ENCODE data around the gene BCL2L13. TPM values are rescaled to one million over a fixed set of nuclear protein-coding genes. Genes with fewer than 3 reads are reported as not detected.

Gene BCL2L13
- total and polyA plus RNA-seq, 4 experiments from 2014 or later = 28.3 to 39.2 (median 32.8) TPM

DNA sequence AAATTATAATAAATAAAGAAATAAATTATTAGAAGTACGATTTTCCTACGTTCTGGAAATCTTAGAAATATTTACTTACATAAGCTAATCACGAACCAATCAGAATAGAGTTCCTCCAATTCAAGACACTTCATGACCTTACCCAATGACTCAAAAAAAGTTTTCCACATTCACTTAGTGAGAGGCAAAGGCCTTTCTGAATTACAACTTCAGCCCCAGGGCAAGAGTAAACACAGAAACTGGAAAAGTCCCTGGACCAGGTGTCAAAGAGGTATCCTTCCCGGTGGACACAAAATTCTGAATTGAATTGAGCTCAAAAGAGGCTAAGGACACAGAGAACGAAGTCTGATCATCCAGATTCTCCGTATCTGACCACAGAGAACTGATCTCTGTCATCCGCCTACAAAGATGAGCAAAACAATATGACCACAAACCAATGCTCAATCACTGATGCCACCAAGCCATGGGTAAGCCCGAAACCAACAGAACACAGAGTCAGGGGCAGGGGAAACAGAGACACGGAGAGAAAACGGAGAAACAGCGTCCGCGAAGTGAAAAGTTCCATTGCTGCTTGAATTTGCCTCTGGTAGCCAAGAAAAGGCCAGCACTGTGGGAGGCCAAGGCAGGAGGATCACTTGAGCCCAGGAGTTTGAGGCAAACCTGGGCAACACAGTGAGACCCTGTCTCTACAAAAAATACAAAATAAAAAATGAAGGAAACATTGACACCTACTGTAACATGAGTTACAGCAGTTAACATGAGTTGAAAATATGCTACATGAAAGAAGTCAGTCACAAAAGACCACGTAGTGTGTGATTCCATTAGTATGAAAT is 128.9 kb downstream of the BCL2L13 start:
- ChIA-PET CTCF (ENCODE audit: partially characterized antibody) (interaction anchor here (1.2 to 3.1 kb wide), 8 partner anchors 11 to 24 kb away, joined by 3 to 17 read pairs (median 7); no protein-coding TSS in a partner anchor), POLR2A (ENCODE audit: partially characterized antibody) (interaction anchor here (0.6 to 2.0 kb wide), 7 partner anchors 10 to 310 kb away, joined by 3 to 9 read pairs (median 4); partner anchors contain the start of gene PEX26)
- no peaks in the 10 kb centered on the region for H3K9me3 ChIP-seq (ENCODE audit: control insufficient read depth in 1 of 2, low read length in 2 of 2)
- no peaks in the 10 kb centered on the region for H3K27me3 ChIP-seq (ENCODE audit: insufficient read depth, low read length)
- no peaks in the 10 kb centered on the region for H3K27me3 Mint-ChIP-seq
- peak overlapping the region; percentile 42 for H3K27ac ChIP-seq (ENCODE audit: low read depth, low read length)
- peaks cover 36% of the 10 kb centered on the region for H3K4me1 ChIP-seq (ENCODE audit: insufficient read depth, low read length)
- H3K4me3 Mint-ChIP-seq = peak overlapping the region; percentile 65 to 91 (median 78)
- peak overlapping the region; percentile 69 to 97 (median 91) for H3K27ac Mint-ChIP-seq
- H3K36me3 ChIP-seq (ENCODE audit: insufficient read depth, low read length) = no peaks in the 10 kb centered on the region
- no peak overlapping the region for H3K4me3 ChIP-seq (ENCODE audit: low read length in 2 of 2)
- DNase-seq = peak; percentile 66 to 75 (median 67)
- H3K9me3 Mint-ChIP-seq = no peaks in the 10 kb centered on the region
- peaks cover 0 to 3% of the 10 kb centered on the region in 2 donors for H3K36me3 Mint-ChIP-seq
- intact Hi-C loops (cut with micrococcal nuclease) = loop anchor here (1.0 kb wide), 1 partner anchor 10 kb away; no protein-coding TSS in a partner anchor
- H3K4me1 Mint-ChIP-seq = peaks cover 30 to 71% (median 46%) of the 10 kb centered on the region in 4 donors

GRCh38 chr22:17769013-17769715 is 130.6 kb downstream of the BCL2L13 start:
- Mint-ChIP-seq H3K9me3 (no peaks in the 10 kb centered on the region), H3K27me3 (no peaks in the 10 kb centered on the region), H3K4me1 (peaks cover 36 to 80% (median 53%) of the 10 kb centered on the region in 4 donors), H3K4me3 (peak overlapping the region in 1 of 8 donors; percentile 20), H3K27ac (peak overlapping the region in 3 of 7 donors; percentile 22 to 69 (median 23)), H3K36me3 (peaks cover 0 to 5% of the 10 kb centered on the region in 2 donors)
- peaks cover 46% of the 10 kb centered on the region for H3K4me1 ChIP-seq (ENCODE audit: insufficient read depth, low read length)
- intact Hi-C loops (cut with micrococcal nuclease) = no loop called here
- ChIA-PET CTCF (ENCODE audit: partially characterized antibody) (interaction anchor here (1.4 to 6.8 kb wide), 3 partner anchors 15 to 17 kb away, joined by 3 to 58 read pairs (median 17); no protein-coding TSS in a partner anchor), POLR2A (ENCODE audit: partially characterized antibody) (interaction anchor here (1.9 kb wide), 1 partner anchor 11 kb away, joined by 13 read pairs; no protein-coding TSS in a partner anchor)
- no peaks in the 10 kb centered on the region for H3K9me3 ChIP-seq (ENCODE audit: control insufficient read depth in 1 of 2, low read length in 2 of 2)
- no peak overlapping the region for H3K4me3 ChIP-seq (ENCODE audit: low read length in 2 of 2)
- no peak overlapping the region for H3K27ac ChIP-seq (ENCODE audit: low read depth, low read length)
- H3K36me3 ChIP-seq (ENCODE audit: insufficient read depth, low read length) = no peaks in the 10 kb centered on the region
- DNase-seq = no peak
- H3K27me3 ChIP-seq (ENCODE audit: insufficient read depth, low read length) = no peaks in the 10 kb centered on the region

GRCh38 chr22:17769716-17770082 is 131.1 kb downstream of the BCL2L13 start:
- ChIA-PET CTCF (ENCODE audit: partially characterized antibody) (interaction anchor here (1.1 to 6.8 kb wide), 2 partner anchors 16 to 28 kb away, joined by 4 to 58 read pairs; no protein-coding TSS in a partner anchor), POLR2A (ENCODE audit: partially characterized antibody) (interaction anchor here (1.9 kb wide), 1 partner anchor 10 kb away, joined by 13 read pairs; no protein-coding TSS in a partner anchor)
- H3K36me3 ChIP-seq (ENCODE audit: insufficient read depth, low read length) = no peaks in the 10 kb centered on the region
- DNase-seq = no peak
- H3K4me1 ChIP-seq (ENCODE audit: insufficient read depth, low read length) = peaks cover 48% of the 10 kb centered on the region
- Mint-ChIP-seq H3K27me3 (no peaks in the 10 kb centered on the region), H3K4me3 (peak overlapping the region in 1 of 8 donors; percentile 25), H3K27ac (peak overlapping the region in 5 of 7 donors; percentile 22 to 72 (median 48)), H3K36me3 (peaks cover 0 to 5% of the 10 kb centered on the region in 2 donors), H3K9me3 (no peaks in the 10 kb centered on the region), H3K4me1 (peaks cover 31 to 76% (median 49%) of the 10 kb centered on the region in 4 donors)
- intact Hi-C loops (cut with micrococcal nuclease) = no loop called here
- no peaks in the 10 kb centered on the region for H3K9me3 ChIP-seq (ENCODE audit: control insufficient read depth in 1 of 2, low read length in 2 of 2)
- no peaks in the 10 kb centered on the region for H3K27me3 ChIP-seq (ENCODE audit: insufficient read depth, low read length)
- no peak overlapping the region for H3K4me3 ChIP-seq (ENCODE audit: low read length in 2 of 2)
- H3K27ac ChIP-seq (ENCODE audit: low read depth, low read length) = no peak overlapping the region

DNA sequence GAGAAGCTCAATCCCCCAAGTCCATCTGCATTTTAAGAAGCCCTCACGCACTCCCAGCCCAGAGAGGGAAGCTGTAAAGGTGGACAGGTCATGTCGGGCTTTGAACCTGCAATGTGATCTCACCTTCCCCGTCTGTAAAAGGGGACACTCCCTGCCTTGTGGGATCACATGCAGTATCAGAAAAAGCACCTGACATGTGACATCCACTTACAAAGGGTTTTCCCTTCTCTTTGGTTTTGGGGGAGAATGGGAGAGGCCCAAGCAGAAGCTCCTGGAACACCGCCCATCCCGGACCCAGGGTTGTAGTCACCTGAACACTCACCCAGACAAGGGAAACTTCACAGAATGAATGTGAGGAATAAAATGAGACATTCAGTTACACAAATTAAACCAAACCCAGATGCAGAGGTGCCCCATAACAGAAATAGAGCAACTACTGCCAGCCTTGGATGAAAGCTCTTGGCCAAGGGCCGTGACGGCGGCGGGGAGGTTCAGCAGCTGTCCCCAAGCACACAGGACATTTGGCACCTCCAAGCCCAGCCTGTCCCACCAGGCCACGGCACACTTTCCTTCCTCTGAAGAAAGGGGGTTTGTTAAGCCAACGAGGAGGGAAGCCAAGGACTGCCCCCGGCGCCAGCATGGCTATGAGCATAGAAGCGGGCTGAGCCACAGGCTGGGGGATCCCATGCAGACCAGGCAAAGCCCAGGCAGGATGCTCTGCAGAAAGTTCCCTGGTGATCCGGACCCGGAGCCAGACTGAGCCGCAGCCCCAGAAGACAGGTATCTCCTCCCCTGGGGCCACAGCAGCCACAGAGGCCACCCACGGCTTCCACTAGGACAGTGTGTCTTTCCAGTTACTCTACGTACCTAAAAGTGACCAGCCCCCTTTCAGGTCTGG is 131.9 kb downstream of the BCL2L13 start:
- H3K27ac Mint-ChIP-seq = peak overlapping the region; percentile 48 to 80 (median 71)
- Histone ChIP-seq H3K4me3 (ENCODE audit: low read length in 2 of 2) (no peak overlapping the region), H3K4me1 (ENCODE audit: insufficient read depth, low read length) (peaks cover 55% of the 10 kb centered on the region), H3K9me3 (ENCODE audit: control insufficient read depth in 1 of 2, low read length in 2 of 2) (no peaks in the 10 kb centered on the region), H3K27me3 (ENCODE audit: insufficient read depth, low read length) (no peaks in the 10 kb centered on the region), H3K36me3 (ENCODE audit: insufficient read depth, low read length) (no peaks in the 10 kb centered on the region), H3K27ac (ENCODE audit: low read depth, low read length) (no peak overlapping the region)
- H3K27me3 Mint-ChIP-seq = no peaks in the 10 kb centered on the region
- ChIA-PET CTCF (ENCODE audit: partially characterized antibody) (interaction anchor here (1.1 to 6.8 kb wide), 2 partner anchors 15 to 29 kb away, joined by 4 to 58 read pairs; no protein-coding TSS in a partner anchor), POLR2A (ENCODE audit: partially characterized antibody) (interaction anchor here (0.6 to 1.9 kb wide), 2 partner anchors 10 to 636 kb away, joined by 3 to 13 read pairs; no protein-coding TSS in a partner anchor)
- H3K4me3 Mint-ChIP-seq = peak overlapping the region in 2 of 8 donors; percentile 6 to 25
- intact Hi-C loops (cut with micrococcal nuclease) = no loop called here
- DNase-seq = no peak
- no peaks in the 10 kb centered on the region for H3K9me3 Mint-ChIP-seq
- peaks cover 0 to 5% of the 10 kb centered on the region in 2 donors for H3K36me3 Mint-ChIP-seq
- H3K4me1 Mint-ChIP-seq = peaks cover 34 to 79% (median 52%) of the 10 kb centered on the region in 4 donors

DNA sequence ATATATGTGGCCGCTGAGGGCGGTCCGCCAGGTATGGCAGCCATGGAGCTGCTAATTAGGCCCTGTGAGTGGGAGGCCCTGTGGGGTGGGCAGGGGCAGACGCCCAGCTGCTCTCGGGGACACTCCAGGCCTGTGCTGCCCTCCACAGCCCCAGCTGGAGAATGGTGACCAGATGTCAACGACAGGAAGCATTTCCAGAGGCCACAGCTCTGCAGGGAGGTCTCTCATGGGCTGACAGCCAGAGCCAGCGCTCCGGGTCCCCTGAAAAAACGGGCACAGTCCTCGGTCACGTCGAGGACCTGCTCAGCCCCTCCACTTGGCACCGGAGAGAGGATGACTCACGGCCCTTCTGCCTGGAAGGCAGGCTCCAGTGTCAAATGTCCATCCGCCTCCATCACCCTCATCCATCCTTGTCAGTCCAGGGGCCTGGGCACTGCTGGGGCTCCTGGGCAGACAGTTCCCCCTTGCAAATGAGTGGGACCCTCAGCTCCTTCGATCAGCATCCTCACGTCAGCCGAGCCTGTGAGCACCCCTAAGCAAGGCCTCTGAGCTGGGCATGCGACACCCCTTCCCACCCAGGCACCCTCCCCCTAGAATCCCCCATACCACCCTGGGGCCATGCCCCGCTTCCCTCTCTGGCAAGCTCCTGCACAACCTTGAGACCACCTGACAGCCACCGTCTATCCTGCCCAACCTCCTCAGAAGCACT is 133.8 kb downstream of the BCL2L13 start:
- H3K27ac Mint-ChIP-seq = peak overlapping the region; percentile 5 to 95 (median 75)
- no peaks in the 10 kb centered on the region for H3K9me3 Mint-ChIP-seq
- H3K36me3 ChIP-seq (ENCODE audit: insufficient read depth, low read length) = no peaks in the 10 kb centered on the region
- H3K4me1 ChIP-seq (ENCODE audit: insufficient read depth, low read length) = peaks cover 70% of the 10 kb centered on the region
- peak overlapping the region; percentile 57 for H3K27ac ChIP-seq (ENCODE audit: low read depth, low read length)
- ChIA-PET CTCF (ENCODE audit: partially characterized antibody) (interaction anchor here (0.8 to 6.8 kb wide), 6 partner anchors 9 to 31 kb away, joined by 3 to 58 read pairs (median 4); no protein-coding TSS in a partner anchor), POLR2A (ENCODE audit: partially characterized antibody) (interaction anchor here (1.1 to 3.2 kb wide), 5 partner anchors 8 to 134 kb away, joined by 3 to 19 read pairs (median 5); partner anchors contain the start of gene BCL2L13)
- no peaks in the 10 kb centered on the region for H3K27me3 Mint-ChIP-seq
- H3K9me3 ChIP-seq (ENCODE audit: control insufficient read depth in 1 of 2, low read length in 2 of 2) = no peaks in the 10 kb centered on the region
- peaks cover 0 to 10% of the 10 kb centered on the region in 2 donors for H3K36me3 Mint-ChIP-seq
- peak overlapping the region; percentile 87 to 96 (median 90) for H3K4me3 Mint-ChIP-seq
- intact Hi-C loops (cut with micrococcal nuclease) = no loop called here
- peak overlapping the region in 1 of 2 donors; percentile 51 for H3K4me3 ChIP-seq (ENCODE audit: low read length in 2 of 2)
- no peaks in the 10 kb centered on the region for H3K27me3 ChIP-seq (ENCODE audit: insufficient read depth, low read length)
- DNase-seq = no peak
- H3K4me1 Mint-ChIP-seq = peaks cover 42 to 88% (median 65%) of the 10 kb centered on the region in 4 donors
